Fibroblast of lung (primary cell): Measurements from ENCODE around the gene IL6.

Source experiments
- CTCF ChIP-seq, 2 donors: IDR thresholded peaks in 1 of 2; conservative IDR thresholded peaks in 1 of 2; 1 replicate in 1 of 2; 2 replicates in 1 of 2; pipeline ENCODE4 v1.5.1; 2011 to 2012; ENCODE audit warnings: low read length in 2 of 2, control low read depth in 1 of 2, inconsistent platforms in 1 of 2, low read depth in 1 of 2, mild to moderate bottlenecking in 1 of 2
- EZH2 ChIP-seq: IDR thresholded peaks from 2 replicates; pipeline ENCODE4 v1.5.1; 2012; ENCODE audit warnings: low read length, control low read depth, mild to moderate bottlenecking; ENCODE audit errors: missing control alignments

GRCh38 chr7:22781230-22781711, 54.3 kb downstream of the IL6 start:
- TF ChIP-seq CTCF (conservative IDR thresholded peaks at IDR 0.05 in 1 of 2, IDR thresholded peaks at IDR 0.05 in 1 of 2; ENCODE audit: low read depth in 1 of 2, low read length in 2 of 2) (no peak), EZH2 (no peak)
